Fibroblast of upper back skin (primary cell): ENCODE measurements around the gene DTNBP1.
A peak's percentile ranks its signal among the peaks of the same experiment; 100 is the strongest.

Experiments
- DNase-seq: peaks from one replicate; pipeline ENCODE4 v3.0.0-alpha.2; 2013

DTNBP1 gene

GRCh38 chr6:15499125-15499524, 163.7 kb downstream of the DTNBP1 start:
- DNase-seq = no peak

DNA sequence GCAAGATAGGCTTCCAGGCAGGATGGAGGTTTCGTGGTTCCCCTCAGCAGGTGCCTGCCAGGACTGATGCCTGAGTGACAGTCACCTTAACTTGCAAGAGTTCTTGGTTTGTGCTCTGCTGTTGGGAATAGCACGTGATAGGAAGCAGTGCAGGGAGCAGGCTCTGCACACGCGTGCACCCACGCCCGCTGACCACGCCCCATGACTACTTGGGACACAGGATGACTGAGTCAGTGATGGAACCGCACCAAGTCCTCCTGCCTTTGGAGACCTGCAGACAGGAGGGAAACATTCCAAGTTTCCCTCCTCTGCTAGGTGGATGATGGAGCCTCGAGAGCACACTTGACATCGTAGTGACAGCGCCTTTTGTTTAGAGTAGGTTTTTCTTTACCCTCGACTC, 164.2 kb downstream of the DTNBP1 start:
- no peak for DNase-seq

GRCh38 chr6:15496345-15497131, 166.3 kb downstream of the DTNBP1 start:
- no peak for DNase-seq

DNA sequence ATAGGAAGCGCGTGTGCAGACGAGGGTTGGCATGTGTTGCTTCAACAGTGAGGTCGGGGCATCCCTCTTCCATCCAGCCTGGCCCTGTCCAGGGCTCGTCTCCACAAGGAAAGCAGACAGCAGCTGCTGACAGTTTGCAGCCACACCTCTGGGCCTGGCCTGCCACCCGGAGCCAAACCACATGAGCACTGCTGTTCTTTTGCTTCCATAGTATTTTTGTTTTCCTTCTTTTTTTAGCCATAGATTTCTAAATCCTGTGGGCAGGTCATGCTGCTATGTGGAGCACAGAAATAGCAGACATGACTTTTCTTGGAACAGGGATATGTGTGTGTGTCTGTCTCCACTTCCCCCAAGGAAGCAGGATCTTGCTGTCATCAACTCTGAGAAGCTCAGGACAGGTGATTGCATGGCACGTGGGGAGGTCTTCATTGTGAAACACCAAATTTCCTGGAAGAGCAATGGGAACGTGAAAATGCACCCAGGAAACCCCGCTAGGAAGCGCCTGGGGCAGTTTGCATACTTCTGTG, 167.4 kb downstream of the DTNBP1 start:
- peak; percentile 28 for DNase-seq

DNA sequence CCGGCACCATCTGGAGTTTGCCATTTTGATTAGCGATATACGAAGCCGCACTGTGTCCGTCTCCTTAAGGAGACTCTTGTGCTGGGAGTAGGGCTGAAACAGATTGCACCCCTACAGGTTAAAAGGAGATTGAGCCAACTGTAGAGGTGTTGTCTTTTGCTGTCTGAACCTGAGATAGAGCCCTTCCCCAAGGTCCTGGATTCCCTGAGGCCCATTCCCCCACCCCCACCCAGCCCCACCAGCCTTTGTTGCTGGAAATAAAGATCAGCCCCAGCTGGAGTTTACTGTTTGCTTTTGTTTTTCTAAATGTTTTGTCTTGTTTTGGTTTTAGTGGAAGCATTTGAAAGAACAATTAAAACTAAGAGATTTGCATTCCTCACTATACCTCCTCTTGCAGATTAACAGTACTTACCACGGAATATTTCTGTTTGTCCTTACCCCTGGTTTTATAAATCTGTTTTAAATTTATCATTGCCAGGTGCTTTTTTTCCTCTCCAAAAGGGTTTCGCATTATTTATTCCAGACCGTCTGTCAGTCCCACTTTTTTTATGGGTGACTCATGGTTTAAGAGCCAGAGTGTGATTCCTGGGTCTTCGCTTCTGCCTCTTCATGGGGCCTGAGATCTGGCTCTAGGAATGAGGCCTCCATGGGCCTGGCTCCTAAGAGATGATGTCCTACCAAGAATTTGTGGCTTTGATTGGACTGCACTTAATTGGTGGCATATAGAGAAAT, 169.2 kb downstream of the DTNBP1 start:
- peak; percentile 80 for DNase-seq

DNA sequence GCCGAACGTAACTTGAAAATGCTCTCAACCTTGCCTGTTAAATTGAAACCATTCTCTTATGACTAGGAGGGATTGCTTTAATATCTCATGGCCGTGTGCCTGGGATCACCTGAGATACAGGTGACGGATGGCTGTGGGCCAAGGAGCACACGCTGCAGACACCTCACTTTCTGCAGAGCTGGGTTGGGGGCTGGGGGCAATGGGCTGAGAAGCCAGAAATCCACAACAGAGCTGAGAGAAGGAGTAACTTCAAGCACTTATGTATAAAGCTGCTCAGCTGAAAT, 170.9 kb downstream of the DTNBP1 start:
- no peak for DNase-seq

- peak; percentile 76 for DNase-seq
Measured at GRCh38 chr6:15491255-15491985, 171.4 kb downstream of the DTNBP1 start.

- DNase-seq = no peak
Measured at GRCh38 chr6:15490242-15491100, 172.4 kb downstream of the DTNBP1 start.

DNA sequence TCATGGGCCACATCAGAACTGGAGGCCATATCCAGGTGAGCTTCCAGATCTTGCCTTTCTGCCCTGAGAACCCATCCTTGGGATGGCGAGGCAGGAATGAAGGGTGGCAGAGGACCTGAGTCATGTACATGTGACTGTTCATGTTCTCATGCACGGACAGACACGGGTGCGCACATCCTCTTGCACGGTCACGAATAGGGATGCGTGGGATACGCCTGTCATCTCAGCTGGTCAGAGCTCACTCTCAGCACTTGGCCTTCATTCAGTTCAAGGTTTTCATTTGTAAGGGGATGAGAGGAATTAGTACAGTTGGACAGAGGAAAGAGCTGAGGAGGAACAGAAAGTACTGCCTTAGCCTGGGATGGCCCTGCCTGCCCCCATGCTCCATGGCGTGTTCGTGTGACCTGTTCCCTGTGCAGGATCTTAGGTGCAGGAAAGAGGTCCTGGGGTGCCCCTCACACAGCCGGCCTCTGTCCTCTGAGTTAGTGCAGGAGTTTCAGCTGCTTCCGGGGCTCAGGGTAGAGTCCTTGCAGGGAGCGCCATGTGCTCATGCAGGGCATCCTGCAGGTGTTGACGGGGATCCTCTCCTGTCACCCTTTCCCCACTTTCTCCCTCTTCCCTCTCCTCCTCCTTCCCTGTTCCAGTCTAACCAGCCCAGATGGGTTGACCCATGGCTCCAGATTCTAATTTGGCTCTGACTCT, 173.4 kb downstream of the DTNBP1 start:
- no peak for DNase-seq

- DNase-seq = no peak
Measured at GRCh38 chr6:15487262-15487661, 175.6 kb downstream of the DTNBP1 start.

DNA sequence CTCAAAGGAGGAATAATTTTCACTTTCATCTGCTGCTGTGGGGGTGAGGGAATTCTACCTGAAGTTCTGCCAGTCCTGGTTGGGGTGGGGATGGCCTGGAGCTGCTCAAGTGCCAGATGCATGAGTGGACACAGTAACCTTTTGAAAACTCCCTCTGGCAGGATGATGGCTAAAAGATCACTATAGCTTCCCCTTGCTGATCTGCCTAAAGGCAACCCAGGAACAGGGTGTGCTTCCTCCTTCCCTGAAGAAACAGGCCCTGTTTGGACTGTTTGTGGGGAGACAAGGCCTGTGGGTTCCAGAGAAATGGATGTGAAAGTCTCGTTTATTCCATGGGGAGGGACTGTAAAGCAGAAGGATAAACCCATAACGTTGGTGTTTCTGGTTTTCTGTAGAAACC, 176.9 kb downstream of the DTNBP1 start:
- no peak for DNase-seq

DNA sequence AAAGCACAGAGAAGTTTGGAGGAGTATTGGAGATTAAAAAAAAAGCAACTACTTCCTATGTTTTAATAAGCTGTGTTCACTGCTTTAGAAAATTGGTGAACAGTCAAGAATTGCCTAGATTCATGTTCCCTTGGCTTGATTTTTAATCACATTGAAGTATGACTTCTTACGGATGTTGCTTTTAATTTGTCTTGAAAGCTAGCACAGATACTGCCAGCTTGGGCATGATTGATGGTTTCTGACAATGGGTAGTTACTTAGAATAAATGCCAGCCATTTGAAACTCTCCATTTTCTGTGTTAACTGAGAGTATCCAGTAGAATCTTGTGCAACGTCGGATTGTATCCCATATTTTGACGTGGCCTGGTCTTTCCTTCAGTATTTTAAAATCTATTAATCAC, 178.0 kb downstream of the DTNBP1 start:
- no peak for DNase-seq

GRCh38 chr6:15484140-15484539, 178.7 kb downstream of the DTNBP1 start:
- no peak for DNase-seq

DNA sequence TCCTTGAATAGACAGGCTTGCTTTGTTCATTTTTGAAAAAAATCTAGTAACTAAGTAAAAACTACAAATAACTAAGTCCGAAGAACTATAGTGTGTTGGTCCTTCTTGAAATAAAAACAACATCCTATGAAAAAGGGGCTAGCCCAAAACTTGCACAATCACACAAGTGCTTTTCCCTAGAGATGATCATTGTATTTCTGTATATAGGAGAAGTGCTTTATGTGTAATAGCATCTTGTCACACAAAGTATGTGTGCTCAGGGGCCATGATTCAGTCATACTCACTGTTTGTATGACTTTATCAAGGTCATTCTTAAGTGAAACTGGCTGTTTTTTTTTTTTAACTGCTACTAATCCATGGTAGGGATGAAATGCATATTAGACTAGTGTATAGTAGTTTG, 179.8 kb downstream of the DTNBP1 start:
- no peak for DNase-seq

DNA sequence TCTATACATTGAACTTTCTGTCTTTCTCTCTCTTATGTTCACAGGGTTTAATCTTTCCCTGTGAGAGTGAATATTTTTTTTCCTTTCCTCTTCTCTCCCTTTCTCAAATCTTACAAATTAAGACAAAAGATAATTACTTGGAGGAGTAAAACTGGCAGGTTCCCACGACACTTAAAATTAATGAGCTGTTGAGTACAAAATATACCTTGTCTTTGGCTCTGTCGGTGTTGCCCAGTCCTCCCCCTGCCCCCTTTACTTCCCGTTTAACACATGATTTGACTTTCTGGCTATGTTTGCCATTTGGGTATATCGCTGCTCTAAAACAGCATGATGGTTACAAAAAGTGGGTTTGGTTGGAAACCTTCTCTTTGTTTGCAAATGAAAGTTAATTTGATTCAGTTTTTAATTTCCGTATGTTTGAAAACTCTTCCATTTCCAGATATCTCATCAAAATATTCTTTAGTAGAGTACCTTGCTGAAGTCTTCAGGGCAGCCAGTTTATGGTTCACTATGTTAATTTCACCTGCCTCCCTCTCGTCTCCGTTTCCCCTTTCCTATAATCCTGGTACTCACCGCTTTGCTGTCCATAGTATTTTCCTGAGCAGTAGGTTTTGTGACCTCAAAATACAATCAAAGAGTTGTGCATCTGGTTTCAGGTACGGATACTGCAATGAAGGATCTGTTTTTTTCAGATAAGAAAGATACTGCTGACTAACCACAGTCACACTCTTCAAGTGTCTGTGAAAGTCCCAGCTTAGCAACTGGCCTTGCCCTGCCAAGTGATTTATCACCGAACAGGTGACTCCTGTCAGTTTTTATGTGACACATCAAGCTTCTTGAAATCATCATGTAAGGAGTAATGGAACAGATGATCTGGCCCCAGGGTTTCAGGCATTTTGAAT, 181.2 kb downstream of the DTNBP1 start:
- DNase-seq = no peak

GRCh38 chr6:15480525-15480924, 182.3 kb downstream of the DTNBP1 start:
- no peak for DNase-seq

DNA sequence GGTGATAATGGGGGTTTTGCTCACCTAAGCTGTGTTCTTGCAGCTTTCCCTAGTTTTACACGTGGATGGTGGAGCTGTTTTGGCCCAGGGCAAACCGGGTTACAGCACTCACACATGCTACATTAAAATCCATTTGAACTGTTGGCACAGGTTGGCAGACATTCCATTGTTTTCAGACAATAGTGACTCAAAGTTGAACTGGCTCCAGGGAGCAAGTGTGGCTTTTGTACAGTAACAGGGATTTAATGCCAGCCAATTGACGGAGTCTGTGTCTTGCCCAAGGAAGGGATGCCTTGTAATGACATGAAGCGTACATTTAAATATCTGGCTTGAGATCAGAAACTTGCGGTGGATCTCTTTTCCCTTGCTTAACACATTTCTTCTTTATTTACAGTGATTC, 183.1 kb downstream of the DTNBP1 start:
- DNase-seq = peak; percentile 18

DNA sequence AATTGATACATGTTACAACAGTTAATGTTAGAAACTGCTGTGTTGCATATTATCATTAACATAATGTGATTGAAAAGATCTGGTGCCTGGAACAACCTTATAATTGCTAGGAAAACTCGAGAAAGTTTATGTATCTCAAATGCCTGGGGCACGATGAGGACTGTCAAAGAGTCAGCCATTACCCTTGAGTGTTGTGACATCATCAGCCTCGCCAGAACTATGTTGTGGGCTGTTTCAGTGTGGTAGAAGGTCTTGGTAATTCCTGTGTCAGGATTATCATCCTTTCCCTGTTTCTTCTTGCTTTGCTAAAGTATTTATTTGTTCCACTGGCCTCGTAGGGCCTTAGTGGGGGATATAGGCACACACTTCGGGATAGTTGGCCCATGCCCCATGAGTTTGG, 185.1 kb downstream of the DTNBP1 start:
- DNase-seq = no peak

DNA sequence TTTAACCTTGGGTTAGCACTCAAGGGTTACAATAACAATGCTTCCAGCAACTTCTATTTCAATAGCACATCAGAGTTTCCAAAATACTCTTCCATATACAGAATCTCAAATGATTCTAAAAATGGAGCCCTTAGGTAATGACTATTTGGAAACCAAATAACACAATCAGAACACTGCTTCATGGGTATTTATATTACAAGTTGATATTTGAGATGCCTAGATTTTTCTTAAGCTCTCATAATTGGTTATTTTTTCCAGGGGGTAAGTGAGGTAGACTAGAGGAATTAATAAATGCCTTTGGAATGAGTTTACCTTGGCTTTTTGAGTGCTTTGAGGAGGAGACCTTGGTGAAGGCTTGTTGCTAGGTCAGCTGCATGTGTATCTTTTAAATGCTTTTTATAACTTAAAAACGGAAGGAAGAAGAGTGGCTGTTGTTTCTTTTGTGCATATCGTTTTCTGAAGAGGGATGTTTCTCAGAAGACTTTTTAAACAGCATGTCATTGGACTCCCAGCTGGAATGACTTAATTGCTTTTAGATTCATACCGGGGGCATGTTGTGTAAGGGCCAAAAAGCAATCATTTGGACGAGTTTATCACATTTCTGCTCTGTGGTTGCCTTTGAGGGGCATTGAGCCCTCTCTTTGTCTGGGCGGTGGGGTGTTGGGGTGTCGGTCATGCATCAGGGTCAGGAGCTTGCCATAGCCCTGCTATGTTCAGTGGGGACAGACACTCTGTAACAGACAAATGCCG, 186.0 kb downstream of the DTNBP1 start:
- peak; percentile 24 for DNase-seq

GRCh38 chr6:15475872-15476271, 187.0 kb downstream of the DTNBP1 start:
- DNase-seq = no peak
